ENCODE measurements around the gene GOLGA6L6. TPM values are rescaled to one million over a fixed set of nuclear protein-coding genes. Genes with fewer than 3 reads are reported as not detected.
"Not testable (repeated sequence)": the region's sequence is repeated elsewhere in the genome, so short reads cannot be mapped to it uniquely, and the experiment has no call there.

GOLGA6L6 gene
- total RNA-seq, 1 experiment from 2014 or later, result not detected

- POLR2A ChIA-PET (ENCODE audit: unreplicated experiment); H3K4me2 ChIP-seq; H3K27me3 ChIP-seq (ENCODE audit: insufficient read depth, low read depth); H3K4me3 ChIP-seq; H3K27ac ChIP-seq; H3K79me2 ChIP-seq (ENCODE audit: low read depth); H2AFZ ChIP-seq; H3K36me3 ChIP-seq (ENCODE audit: low read depth); BruUV-seq (replicated peaks); H3F3A ChIP-seq (ENCODE audit: insufficient read depth, low read depth); H3K9me2 ChIP-seq (ENCODE audit: insufficient read depth); H3K9me3 ChIP-seq (ENCODE audit: insufficient read depth, low read depth); H3K4me1 ChIP-seq (replicated peaks; ENCODE audit: insufficient read depth); intact Hi-C loops (cut with micrococcal nuclease; ENCODE audit: unreplicated experiment); CTCF ChIA-PET; H4K20me1 ChIP-seq (ENCODE audit: insufficient read depth): not testable (repeated sequence)
- peak in 1 of 2 experiments; percentile 19 for DNase-seq
Observed at GRCh38 chr15:20579662-20580061, 38.1 kb upstream of the GOLGA6L6 start.

GRCh38 chr15:20551289-20551688 lies 9.7 kb upstream of the GOLGA6L6 start:
- CTCF ChIA-PET; H3K4me2 ChIP-seq; H3K4me3 ChIP-seq; intact Hi-C loops (cut with micrococcal nuclease; ENCODE audit: unreplicated experiment); DNase-seq; H3K27ac ChIP-seq; H4K20me1 ChIP-seq (ENCODE audit: insufficient read depth); H3K36me3 ChIP-seq (ENCODE audit: low read depth); BruUV-seq (replicated peaks); H3F3A ChIP-seq (ENCODE audit: insufficient read depth, low read depth); H3K4me1 ChIP-seq (replicated peaks; ENCODE audit: insufficient read depth); H3K9me2 ChIP-seq (ENCODE audit: insufficient read depth); H3K79me2 ChIP-seq (ENCODE audit: low read depth); POLR2A ChIA-PET (ENCODE audit: unreplicated experiment); H3K9me3 ChIP-seq (ENCODE audit: insufficient read depth, low read depth); H2AFZ ChIP-seq; H3K27me3 ChIP-seq (ENCODE audit: insufficient read depth, low read depth): not testable (repeated sequence)

- H3K4me2 ChIP-seq; H3K9me2 ChIP-seq (ENCODE audit: insufficient read depth); H3K79me2 ChIP-seq (ENCODE audit: low read depth); POLR2A ChIA-PET (ENCODE audit: unreplicated experiment); CTCF ChIA-PET; H3K9me3 ChIP-seq (ENCODE audit: insufficient read depth, low read depth); intact Hi-C loops (cut with micrococcal nuclease; ENCODE audit: unreplicated experiment); H3K4me1 ChIP-seq (replicated peaks; ENCODE audit: insufficient read depth); H3K27me3 ChIP-seq (ENCODE audit: insufficient read depth, low read depth); H3K36me3 ChIP-seq (ENCODE audit: low read depth); H3K27ac ChIP-seq; BruUV-seq (replicated peaks); H3F3A ChIP-seq (ENCODE audit: insufficient read depth, low read depth); H4K20me1 ChIP-seq (ENCODE audit: insufficient read depth): not testable (repeated sequence)
- Histone ChIP-seq H3K4me3 (peak overlapping the region; percentile 42; the same call in 1 of the 2 replicates), H2AFZ (peak overlapping the region; percentile 84)
- DNase-seq, result peak in 1 of 2 experiments; percentile 86
Observed at GRCh38 chr15:20505926-20506658, 35.5 kb downstream of the GOLGA6L6 start.

GRCh38 chr15:20502839-20503238 lies 38.8 kb downstream of the GOLGA6L6 start:
- DNase-seq; H3F3A ChIP-seq (ENCODE audit: insufficient read depth, low read depth); H3K36me3 ChIP-seq (ENCODE audit: low read depth); H3K9me3 ChIP-seq (ENCODE audit: insufficient read depth, low read depth); intact Hi-C loops (cut with micrococcal nuclease; ENCODE audit: unreplicated experiment); H3K4me2 ChIP-seq; H3K4me3 ChIP-seq; H3K4me1 ChIP-seq (replicated peaks; ENCODE audit: insufficient read depth); H4K20me1 ChIP-seq (ENCODE audit: insufficient read depth); CTCF ChIA-PET; H3K9me2 ChIP-seq (ENCODE audit: insufficient read depth); H2AFZ ChIP-seq; H3K79me2 ChIP-seq (ENCODE audit: low read depth); POLR2A ChIA-PET (ENCODE audit: unreplicated experiment); H3K27me3 ChIP-seq (ENCODE audit: insufficient read depth, low read depth); H3K27ac ChIP-seq: not testable (repeated sequence)
- TSS peak; percentile 29 for BruUV-seq (replicated peaks)

GRCh38 chr15:20501512-20502222 lies 39.9 kb downstream of the GOLGA6L6 start:
- H3K27me3 ChIP-seq (ENCODE audit: insufficient read depth, low read depth); H3K4me1 ChIP-seq (replicated peaks; ENCODE audit: insufficient read depth); H3K9me2 ChIP-seq (ENCODE audit: insufficient read depth); H2AFZ ChIP-seq; H3K27ac ChIP-seq; H3K4me3 ChIP-seq; H3K4me2 ChIP-seq; H3F3A ChIP-seq (ENCODE audit: insufficient read depth, low read depth); H3K36me3 ChIP-seq (ENCODE audit: low read depth); CTCF ChIA-PET; POLR2A ChIA-PET (ENCODE audit: unreplicated experiment); H3K79me2 ChIP-seq (ENCODE audit: low read depth); H4K20me1 ChIP-seq (ENCODE audit: insufficient read depth); BruUV-seq (replicated peaks); H3K9me3 ChIP-seq (ENCODE audit: insufficient read depth, low read depth); DNase-seq; intact Hi-C loops (cut with micrococcal nuclease; ENCODE audit: unreplicated experiment): not testable (repeated sequence)

GRCh38 chr15:20497781-20498180 lies 43.8 kb downstream of the GOLGA6L6 start:
- intact Hi-C loops (cut with micrococcal nuclease; ENCODE audit: unreplicated experiment); BruUV-seq (replicated peaks): not testable (repeated sequence)

GRCh38 chr15:20493035-20493434 lies 48.6 kb downstream of the GOLGA6L6 start:
- BruUV-seq (replicated peaks); CTCF ChIA-PET; intact Hi-C loops (cut with micrococcal nuclease; ENCODE audit: unreplicated experiment); H3K36me3 ChIP-seq (ENCODE audit: low read depth); DNase-seq; H4K20me1 ChIP-seq (ENCODE audit: insufficient read depth); H3K4me3 ChIP-seq; H3K27ac ChIP-seq; POLR2A ChIA-PET (ENCODE audit: unreplicated experiment); H3K9me3 ChIP-seq (ENCODE audit: insufficient read depth, low read depth); H3K79me2 ChIP-seq (ENCODE audit: low read depth); H3K4me2 ChIP-seq; H3K27me3 ChIP-seq (ENCODE audit: insufficient read depth, low read depth); H2AFZ ChIP-seq; H3K4me1 ChIP-seq (replicated peaks; ENCODE audit: insufficient read depth); H3F3A ChIP-seq (ENCODE audit: insufficient read depth, low read depth); H3K9me2 ChIP-seq (ENCODE audit: insufficient read depth): not testable (repeated sequence)

More at GRCh38 chr15:20497781-20498180, 43.8 kb downstream of the GOLGA6L6 start:
- H3F3A ChIP-seq (ENCODE audit: insufficient read depth, low read depth); H3K79me2 ChIP-seq (ENCODE audit: low read depth); H2AFZ ChIP-seq; H3K4me3 ChIP-seq; H3K9me3 ChIP-seq (ENCODE audit: insufficient read depth, low read depth); POLR2A ChIA-PET (ENCODE audit: unreplicated experiment); H3K27me3 ChIP-seq (ENCODE audit: insufficient read depth, low read depth); H3K4me2 ChIP-seq; H3K9me2 ChIP-seq (ENCODE audit: insufficient read depth); DNase-seq; H4K20me1 ChIP-seq (ENCODE audit: insufficient read depth); H3K27ac ChIP-seq; CTCF ChIA-PET; H3K4me1 ChIP-seq (replicated peaks; ENCODE audit: insufficient read depth); H3K36me3 ChIP-seq (ENCODE audit: low read depth): not testable (repeated sequence)

Data from PC-9 (cell line).